GM10266 (cell line): Measurements from ENCODE around the gene HSD17B7.
"Not testable (repeated sequence)": the region's sequence is repeated elsewhere in the genome, so short reads cannot be mapped to it uniquely, and the experiment has no call there.

Experiments used
- DNase-seq: peaks from one replicate; pipeline ENCODE4 v3.0.0; 2012; ENCODE audit errors: extremely low spot score
- TF ChIP-seq, protein P1 (sequence below): IDR thresholded peaks from 2 replicates; pipeline ENCODE4 v1.5.1; 2012; ENCODE audit warnings: mild to moderate bottlenecking, low read depth; ENCODE audit not compliant: control insufficient read depth, insufficient read depth; ENCODE audit errors: missing control alignments

HSD17B7 gene

DNA sequence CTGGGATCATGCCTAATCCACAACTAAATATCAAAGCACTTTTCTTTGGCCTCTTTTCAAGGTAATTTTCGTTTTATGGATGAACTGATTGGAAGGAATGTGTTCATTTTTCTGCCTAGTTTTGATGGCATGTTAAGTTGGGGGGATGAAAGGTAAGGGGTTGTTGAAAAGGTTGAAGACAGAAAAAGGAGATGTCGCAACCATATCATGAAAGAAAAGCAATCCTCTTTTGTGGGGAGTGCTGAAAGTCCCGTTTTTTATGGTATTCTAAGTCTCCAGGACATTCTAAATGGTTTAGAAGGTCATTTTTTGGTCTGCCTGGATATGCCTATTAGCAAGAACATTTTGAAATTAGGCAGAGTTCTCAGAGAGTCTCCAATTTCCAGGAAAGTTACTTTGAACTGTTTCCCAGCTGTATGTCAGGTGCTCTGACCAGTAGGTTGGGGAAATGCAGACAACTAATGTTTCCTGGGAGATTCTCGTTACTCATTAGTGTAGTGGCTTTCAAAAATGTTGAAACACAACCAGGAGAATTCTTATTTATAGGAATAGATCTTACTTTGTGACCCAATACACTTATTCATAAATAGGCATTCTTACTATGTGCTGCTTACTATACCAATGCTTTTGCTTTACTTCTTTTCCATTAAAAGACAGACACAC is 6.2 kb downstream of the HSD17B7 start:
- DNase-seq = not testable (repeated sequence)

DNA sequence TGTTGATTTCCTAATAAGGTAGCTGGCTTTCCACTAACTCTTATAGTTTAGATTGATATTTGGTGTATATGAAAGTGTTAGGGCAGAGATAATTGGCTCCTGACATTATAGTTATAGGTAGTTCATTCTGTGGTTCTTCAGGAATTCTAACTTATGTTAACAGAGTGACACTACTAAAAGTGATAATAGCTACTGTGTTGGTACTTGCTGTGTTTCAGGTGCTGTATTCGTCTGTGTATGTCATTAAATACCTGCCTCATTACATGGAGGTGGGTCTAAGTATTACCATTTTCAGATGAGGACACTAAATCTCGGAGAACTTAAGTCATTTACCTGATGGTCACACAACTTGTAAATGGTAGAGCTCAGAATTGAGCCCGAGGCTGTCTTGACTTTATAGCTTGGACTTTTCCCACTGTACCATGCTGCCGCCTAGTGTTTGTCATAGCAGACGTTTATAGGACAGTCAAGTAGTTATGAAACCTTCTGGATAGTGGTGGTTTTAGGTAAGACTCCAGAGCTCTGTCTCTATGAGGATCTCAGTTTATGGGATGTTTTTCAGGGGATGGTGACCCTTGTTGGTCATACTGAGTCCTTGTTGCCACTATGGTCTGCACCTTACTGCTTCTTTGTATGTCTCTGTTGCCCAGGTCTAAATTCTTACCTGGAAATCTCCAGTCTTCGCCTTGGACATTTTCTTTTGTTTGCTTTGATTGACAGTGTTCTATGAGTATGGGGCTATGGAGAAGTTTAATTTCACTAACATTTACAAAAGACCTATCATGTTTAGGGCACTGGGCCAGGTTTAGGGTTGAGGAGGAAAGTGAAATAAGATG is 9.7 kb downstream of the HSD17B7 start:
- not testable (repeated sequence) for DNase-seq

DNA sequence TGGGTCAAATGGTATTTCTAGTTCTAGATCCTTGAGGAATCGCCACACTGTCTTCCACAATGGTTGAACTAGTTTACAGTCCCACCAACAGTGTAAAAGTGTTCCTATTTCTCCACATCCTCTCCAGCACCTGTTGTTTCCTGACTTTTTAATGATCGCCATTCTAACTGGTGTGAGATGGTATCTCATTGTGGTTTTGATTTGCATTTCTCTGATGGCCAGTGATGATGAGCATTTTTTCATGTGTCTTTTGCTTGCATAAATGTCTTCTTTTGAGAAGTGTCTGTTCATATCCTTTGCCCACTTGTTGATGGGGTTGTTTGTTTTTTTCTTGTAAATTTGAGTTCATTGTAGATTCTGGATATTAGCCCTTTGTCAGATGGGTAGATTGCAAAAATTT is 17.0 kb downstream of the HSD17B7 start:
- not testable (repeated sequence) for DNase-seq

DNA sequence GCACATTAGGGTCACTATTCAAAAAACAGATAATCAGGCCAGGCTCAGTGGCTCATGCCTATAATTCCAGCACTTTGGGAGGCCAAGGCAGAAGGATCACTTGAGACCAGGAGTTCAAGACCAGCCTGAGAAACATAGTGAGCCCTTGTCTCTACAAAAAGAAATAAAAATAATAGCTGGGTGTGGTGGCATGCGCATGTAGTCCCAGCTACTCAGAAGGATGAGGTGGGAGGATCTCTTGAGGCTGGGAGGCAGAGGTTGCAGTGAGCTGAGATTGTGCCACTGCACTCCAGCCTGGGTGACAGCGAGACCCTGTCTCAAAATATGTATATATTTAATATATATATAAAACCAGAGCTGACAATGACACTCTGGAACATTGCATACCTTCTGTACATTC is 21.9 kb downstream of the HSD17B7 start:
- not testable (repeated sequence) for DNase-seq

DNA sequence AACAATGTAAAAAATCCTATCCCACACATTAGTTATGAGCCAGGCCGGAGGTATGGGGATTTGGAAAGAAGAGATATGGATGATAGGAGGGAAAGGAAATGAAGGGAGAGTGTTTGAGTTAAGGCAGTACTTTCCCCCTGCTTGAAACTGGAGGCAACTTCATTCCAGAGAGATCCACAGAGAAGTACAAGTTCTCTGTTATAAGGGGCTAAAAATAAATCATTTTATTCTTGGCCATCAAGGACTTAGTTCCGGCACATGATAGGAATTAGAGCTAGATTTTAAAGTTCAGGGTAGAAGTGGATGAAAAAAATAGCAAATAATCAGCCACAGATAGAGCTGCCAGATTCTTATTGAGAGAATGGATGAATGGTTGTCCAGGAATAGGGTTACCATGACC is 27.6 kb downstream of the HSD17B7 start:
- DNase-seq = not testable (repeated sequence)

DNA sequence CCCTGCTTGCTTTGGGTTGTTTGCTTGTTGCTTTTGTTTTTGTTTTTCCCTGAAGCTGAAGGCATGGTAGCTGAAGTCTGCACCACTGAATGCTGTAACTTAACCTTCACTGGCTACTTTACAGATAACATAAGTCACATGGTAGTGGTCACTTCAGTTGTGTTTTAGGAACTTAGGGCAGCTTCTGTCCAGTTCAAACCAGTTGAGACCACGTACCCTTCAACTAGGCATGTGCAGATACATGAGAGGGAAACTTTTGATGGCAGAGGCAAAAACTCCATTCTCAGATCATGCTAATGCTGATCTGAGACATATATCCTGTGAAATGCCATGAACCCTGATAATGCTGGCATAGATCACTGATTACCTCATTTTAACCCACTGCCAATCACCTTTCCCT is 28.2 kb downstream of the HSD17B7 start:
- not testable (repeated sequence) for DNase-seq

DNA sequence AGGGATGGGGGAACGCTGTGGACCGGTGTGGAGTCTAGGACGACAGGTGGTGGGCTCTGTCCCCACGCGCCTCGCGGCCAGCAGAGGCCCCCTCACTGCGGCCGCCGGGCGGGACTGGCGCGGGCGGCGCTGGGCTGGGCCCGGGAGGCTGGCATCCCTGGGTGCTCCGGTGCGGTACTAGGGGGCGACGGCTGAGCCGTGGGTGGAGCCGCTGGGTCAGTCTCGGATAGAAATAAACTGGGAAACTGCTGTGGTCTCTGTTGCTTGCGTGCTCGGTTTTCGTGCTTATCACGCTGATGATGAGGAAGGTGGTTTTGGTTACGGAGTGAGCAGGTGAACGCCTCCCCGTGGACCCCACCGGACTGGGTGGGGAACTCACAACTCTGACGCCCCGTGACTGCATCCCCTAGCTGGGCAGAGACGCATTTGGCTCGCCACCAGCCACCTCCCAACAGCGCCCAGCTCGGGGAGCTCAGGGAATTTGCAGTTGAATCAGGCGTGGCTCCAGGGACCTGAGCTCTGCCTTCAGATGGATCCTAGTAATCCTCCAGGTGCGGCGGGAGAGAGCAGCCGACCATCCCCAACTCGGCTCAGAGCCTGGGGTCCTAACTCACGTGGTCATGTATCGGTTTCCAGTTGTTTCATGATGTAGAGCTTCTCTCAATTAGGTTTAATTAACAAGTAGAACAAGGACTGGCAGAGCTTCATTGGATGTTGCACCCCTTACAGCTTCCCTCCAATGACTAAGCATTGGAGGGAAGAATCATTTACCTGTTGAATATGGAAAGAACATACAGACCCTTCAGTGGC is 32.1 kb downstream of the HSD17B7 start:
- TF ChIP-seq, protein P1, sequence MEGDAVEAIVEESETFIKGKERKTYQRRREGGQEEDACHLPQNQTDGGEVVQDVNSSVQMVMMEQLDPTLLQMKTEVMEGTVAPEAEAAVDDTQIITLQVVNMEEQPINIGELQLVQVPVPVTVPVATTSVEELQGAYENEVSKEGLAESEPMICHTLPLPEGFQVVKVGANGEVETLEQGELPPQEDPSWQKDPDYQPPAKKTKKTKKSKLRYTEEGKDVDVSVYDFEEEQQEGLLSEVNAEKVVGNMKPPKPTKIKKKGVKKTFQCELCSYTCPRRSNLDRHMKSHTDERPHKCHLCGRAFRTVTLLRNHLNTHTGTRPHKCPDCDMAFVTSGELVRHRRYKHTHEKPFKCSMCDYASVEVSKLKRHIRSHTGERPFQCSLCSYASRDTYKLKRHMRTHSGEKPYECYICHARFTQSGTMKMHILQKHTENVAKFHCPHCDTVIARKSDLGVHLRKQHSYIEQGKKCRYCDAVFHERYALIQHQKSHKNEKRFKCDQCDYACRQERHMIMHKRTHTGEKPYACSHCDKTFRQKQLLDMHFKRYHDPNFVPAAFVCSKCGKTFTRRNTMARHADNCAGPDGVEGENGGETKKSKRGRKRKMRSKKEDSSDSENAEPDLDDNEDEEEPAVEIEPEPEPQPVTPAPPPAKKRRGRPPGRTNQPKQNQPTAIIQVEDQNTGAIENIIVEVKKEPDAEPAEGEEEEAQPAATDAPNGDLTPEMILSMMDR = no peak
- no peak for DNase-seq

DNA sequence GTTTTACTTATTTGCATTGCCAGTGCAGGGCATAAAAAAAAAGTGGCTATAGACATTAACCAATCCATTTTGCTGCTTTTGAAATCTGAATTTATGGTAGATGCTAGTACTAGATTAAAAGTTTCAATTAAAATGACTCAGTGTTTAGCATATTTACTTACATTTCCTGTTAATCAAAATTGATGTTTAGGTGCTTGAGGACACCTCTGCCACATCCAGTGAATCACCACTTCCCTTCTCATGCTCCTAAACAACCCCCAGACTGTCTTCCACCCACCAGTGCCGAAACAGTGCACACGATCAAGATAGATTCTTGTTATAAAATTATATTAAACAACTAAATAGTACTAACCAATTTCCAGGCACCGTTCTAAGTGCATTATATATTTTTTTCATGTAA is 32.7 kb downstream of the HSD17B7 start:
- DNase-seq = no peak
- TF ChIP-seq, protein P1 = no peak

DNA sequence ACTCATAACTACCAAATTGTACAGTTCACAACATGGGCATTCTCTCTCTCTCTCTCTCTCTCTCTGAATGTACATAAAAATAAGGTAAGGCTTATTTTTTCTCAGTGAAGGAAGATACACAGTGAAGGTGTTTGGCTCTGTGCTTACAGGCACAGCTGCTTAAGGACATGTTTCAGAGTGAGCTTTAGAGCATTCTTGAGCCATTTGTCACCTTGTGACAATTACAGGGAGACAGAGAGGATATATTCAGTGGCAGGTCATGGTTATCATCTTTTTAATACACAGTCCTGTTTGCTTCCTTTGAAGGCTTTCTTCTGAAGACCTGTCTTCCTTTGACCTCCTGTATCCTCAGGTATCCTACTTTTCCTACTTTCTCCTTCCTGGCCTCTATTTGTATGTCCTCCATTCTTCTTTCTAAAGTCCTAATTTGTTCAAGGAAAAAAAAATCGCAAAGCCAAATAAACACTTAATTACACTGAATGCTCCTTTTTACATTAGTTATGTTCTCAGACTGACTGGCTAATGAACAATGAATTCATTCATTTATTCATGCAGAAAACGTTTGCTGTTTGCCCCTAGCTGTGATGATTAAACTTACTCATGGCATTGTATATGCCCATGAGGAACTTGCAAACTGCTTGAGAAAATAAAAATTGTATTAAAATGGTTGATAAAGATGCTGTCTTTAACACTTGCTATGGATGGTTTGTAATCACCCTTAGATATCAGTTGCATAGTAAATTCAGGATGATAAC is 33.4 kb downstream of the HSD17B7 start:
- TF ChIP-seq, protein P1 = no peak
- no peak for DNase-seq

DNA sequence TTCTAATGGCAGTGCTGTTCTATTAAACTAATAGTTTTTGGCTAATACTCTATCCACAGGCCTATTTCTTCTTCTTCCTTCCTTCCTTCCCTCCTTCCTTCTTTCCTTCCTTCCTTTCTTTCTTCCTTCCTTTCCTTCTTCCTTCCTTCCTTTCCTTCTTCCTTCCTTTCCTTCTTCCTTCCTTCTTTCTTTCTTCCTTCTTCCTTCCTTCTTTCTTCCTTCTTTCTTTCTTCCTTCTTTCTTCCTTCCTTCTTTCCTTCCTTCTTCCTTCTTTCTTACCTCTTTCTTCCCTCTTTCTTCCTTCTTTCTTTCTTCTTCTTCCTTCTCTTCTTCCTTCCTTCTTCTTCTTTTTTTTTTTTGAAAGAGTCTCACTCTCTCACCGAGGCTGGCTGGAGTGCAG is 38.8 kb downstream of the HSD17B7 start:
- TF ChIP-seq, protein P1 = no peak

More for the DNA sequence above, 38.8 kb downstream of the HSD17B7 start:
- no peak for DNase-seq
